NCI-H524 (cell line): ENCODE data around the gene ZBTB7C.

Experiments
- DNase-seq, 2 experiments: peaks; one replicate each; lab custom pipeline; 2025; lab: John Stamatoyannopoulos, UW

Gene ZBTB7C

DNA sequence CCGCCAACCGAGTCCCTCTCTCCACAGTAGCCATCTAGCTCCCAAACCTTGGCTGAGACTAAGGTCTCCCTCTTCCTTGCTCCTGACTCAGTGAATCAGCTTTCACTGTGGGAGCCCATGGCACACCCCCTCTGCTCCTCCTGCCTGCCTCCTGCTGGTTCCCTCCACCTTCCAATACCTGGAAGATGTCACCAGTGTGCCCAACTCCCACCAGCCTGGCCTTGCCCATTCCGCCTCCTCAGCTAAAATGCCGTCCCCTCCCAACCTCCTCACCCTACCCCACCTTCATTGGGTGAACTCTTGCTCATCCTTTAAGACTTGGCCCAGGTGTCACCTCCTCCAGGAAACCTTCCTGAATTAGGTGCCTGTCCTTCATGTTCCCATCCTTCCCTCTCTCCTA, 348.8 kb downstream of the ZBTB7C start:
- no peak for DNase-seq

DNA sequence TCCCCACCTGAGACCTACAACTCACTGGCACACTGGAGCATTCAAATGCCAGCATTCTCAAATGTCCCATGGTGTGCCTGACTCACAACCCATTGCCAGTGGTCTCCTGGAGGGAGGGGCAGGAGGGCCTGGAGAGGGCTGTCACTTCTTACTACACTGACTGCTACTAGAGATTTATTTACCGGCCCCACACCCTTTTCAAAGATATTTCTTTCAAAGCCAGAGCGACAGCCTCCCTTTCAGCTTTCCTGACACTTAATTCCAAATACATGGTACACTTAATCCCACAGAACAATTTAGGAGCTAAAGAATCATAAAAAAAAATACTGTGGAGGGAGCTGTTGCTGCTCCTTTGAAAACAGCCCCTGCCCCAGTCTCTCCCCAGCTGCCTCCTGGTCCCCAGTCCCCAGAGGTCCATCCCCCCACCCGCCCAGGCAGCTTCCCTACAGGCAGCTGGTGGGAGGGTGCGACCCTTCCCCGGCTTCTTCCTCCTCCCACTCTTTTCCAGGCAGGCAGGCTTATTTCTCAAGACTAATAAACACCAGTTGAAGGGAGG, 349.6 kb downstream of the ZBTB7C start:
- peak; percentile 57 to 80 for DNase-seq

DNA sequence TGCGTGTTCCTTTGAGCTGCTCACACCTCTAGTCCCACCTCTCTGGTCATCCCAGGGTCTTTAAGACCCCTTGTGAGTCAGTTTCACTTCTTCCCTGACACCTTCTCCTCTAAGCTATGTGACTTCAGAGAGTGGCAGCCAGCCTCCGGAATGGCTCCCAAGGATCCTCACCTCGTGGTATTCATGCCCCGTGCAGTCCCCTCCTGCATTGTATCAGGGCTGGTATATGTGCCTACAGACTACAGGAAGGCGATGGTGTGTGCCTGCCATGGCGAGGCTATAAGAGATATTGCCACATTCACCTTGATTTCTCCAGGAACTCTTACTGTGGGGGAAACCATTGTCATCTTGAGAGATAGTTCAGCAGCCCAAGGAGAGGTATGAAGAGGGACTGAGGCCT, 350.7 kb downstream of the ZBTB7C start:
- no peak for DNase-seq

DNA sequence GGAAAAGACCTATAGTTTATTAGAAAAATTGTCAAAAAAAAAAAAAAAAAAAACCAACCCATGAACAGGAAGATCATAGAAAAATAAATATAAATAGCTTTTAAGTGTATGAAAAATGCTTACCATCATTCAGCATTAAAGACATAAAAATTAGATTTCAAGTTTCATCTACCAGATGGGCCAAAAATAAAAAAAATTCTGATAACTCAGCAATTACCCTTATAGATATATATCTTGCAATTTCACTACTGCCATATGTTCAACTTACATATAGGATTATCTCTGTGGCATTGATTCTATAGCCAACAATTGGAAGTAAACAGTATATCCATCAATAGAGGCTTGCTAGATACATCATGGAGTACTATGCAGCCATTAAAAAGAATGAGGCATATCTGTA, 352.2 kb downstream of the ZBTB7C start:
- DNase-seq: no peak

DNA sequence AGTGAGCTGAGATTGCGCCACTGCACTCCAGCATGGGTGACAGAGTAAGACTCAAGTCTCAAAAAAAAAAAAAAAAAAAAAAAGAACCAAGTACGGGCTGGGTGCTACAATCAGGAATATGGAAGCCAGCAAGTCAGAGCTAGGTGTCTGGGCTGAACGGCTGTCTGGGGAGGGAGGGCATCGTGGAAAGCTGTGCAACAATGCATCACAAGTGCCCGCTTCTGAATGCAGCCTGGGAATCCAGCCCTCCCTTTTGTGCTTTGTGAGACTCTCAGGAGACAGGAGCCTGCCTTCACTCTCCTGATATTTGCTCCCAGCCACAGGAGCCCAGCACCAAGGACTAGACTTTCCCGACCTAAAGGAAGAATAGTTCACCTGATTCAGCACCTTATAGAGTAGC, 353.8 kb downstream of the ZBTB7C start:
- no peak for DNase-seq

DNA sequence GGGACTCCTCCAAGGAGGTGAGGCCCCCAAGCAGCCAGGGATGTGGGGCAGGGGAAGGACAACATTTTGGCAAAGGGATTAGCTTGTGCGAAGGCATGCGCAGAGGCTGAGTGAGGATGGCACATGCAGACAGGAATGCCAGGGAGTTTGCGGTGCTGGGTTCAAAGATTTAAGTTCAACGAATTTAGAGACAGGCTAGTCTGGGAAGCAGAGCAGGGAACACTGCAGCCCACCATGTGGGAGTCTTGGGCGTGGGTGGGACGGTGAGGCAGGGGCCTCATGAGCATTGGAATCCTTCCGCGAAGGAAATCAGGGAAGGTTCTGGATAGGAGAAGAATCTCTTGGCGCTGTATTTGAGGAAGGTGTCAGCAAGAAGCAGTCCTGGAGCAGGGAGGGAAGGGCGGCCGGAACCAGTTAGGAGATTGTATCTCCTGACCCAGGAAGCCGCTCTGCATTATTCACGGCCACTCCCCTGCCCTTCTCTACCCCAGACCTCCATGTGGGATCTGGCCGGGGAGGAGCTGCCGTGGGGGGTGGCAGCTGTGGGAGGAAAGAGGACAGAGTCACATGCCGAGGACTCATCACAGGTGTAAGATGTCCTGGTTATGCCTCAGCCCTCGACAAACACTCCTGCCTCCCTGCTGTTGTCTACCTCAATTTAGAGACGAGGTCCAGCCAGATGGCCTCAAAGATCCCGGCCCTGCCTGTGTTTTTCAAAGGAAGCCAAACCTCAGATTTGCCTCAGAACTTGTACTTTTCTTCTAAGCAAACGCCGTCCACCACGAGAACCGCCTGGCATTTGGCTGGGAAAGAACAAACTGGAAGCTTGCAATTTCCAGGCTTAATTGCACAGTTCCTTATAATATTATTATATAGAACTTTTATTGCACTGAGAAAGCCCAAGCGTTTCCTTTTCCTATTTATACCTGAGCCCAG, 355.0 kb downstream of the ZBTB7C start:
- DNase-seq: peak in 1 of 2 experiments; percentile 20

DNA sequence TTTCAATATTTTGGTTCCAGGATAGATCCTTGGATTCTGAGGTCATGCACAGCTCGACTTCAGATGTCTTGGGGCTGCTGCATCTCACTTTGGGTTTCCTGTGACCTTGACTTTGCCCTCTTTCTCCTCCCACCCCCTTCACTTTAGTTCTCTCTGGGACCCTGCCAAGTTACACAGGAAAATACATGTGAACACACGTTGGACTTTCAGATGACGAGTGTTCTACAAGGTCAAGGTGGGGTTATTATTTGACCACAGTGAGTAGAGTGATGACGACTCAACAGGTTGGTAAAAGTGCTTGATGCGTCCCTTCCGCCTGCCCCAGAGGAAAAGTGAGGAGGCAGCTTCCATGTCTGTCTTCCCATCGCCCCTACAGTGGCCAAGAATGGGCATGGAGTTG, 356.3 kb downstream of the ZBTB7C start:
- no peak for DNase-seq

DNA sequence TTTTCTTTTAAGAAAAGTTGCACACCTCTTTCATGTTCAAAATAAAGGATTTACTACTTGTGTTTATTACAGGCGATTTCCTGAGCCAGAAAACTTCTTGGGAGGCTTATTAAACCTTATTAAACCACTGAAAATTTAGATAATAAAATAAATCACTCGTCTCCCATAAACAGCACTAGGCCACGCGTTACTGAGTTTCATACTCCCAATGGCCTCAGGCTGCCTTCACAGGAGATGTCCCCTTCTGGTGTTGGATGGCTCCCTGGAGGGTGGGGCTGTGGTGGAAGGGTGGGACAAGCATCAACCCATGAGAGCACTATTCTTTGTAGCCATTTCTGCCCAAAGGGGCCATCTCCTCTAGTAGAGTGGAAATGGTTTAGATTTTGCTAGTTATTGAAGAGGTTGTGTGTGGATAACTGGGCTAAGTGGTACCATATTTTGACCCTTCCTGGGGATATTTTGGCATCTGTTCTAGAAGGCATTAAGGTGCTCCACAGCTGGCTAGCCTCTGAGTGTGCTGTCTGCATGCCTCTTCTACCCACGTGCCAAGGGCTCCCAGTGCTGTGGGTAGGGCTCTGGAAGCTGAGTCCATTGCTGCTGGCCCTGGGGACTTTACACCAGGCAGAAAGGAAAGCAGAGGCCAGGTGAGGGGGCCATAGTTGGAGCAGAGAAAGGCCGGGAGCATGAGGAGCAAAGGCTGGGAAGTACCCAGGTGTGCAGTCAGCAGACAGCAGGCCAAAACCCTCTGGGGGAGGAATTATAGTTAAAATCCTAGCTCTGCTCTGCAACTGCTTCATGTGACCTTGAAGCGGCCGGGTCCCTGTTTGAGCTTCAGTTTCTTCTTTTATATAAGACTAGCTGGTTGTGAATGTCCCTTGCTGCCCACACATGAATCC, 357.0 kb downstream of the ZBTB7C start:
- peak in 1 of 2 experiments; percentile 31 for DNase-seq

DNA sequence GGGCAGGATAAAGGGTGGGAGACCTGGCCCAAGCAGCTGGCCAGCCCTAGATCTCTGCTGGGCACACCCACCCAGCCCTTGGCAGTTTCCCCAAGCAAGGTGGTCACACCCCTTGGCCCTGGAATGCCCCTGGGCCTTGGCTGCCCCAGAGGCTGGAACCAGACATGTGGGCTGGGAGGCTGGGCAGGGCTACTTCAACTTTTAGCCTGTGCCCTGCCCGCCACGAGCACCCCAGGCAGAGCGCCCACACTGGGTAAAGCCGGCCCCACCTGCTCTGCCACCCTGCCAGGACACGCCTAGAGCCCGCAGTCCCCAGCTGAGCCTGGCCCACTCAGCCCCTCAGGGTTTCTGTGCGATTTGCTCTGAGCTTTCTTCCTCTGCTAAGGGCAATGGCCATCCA, 359.0 kb downstream of the ZBTB7C start:
- DNase-seq: no peak

DNA sequence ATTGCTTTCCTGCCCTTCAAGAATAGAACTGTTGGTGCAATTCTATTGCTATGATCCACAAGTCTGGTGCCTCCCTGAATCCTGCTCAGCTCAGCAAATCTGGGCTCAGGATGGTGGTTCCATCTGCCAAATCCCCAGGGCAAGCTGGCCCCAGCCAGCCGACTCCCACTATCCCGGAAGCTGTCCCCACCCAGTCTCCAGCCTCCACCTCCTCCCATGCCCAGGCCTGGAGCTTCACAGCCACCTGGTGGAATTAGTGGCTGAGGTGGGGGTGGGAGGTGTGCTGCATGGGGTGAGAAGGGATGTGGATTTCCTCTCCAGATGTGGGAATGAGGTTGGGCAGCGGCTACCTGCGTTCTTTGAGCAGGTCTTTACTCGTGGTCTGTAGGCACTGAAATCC, 359.4 kb downstream of the ZBTB7C start:
- DNase-seq: peak; percentile 58 to 75

DNA sequence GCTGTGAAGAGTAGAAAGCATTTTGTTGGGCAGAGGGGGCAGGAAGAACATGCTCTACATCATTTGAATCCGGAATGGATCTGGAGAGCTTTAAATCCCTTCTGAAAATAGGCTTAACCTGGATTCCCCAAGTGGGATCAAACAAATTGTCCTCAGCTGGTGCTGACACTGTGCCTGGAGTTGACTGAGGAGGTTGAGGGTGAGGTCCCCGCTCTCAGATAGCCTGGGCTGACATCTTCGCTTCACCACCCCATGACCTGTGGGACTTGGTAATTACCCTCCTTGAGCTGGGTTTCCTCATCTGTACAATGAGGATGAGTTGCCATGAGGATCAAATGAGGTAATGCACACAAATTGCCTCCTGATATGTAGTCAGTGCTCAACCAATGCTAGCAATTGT, 360.9 kb downstream of the ZBTB7C start:
- peak in 1 of 2 experiments; percentile 9 for DNase-seq

DNA sequence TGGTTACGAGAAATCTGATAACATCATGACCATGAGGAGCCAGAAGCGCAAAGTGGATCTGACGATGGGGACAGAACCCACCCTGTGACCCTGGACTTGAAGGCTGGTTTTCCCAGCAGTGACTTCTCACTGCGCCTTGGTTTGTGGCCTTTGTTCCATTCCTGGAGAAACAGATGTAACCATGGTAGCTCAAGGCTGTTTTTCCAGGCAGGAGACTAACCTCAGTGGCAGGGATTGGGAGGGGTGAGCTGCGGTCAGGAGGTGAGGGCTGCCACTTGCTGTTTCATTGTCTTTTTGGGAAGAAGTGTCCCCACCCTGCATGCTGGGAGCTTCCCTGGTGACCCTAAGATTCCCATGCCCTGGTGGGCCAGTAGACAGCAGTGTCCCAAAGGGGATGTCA, 362.3 kb downstream of the ZBTB7C start:
- DNase-seq: no peak

DNA sequence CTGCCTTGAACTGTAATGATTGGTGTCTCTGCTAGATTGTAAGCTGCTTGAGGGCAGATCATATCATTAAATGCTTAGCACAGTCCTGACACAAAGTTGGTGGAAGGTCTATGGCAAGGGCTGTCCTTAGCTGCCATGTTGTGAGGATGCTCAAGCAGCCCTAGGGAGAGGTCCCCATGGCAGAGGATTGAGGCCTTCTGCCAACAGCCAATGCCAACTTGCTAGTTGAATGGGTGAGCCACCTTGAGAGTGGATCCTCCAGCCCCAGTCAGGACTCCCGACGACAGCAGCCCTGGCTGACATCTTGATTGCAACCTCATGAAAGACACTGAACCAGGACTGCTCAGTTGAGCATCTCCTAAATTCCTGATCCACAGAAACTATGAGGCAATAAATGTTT, 363.4 kb downstream of the ZBTB7C start:
- no peak for DNase-seq

DNA sequence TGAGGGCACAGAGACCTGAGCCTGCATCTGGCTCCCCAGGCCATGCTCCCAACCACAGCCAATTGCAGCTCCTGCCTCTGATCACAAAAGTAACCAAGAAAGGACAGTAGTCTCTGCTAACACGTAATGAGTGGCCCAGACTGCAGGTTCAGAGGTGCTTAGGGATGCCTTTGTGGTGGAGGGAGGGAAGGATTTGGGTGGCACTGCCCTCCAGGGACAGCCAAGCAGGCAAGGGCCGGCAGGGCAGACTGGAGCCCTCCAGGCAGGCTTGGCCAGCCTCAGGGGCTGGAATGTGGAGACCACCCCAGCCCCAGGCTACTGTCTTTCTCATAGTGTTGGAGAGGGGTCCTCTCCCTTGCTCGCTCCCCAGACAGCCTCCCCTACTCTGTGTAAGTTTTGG, 364.2 kb downstream of the ZBTB7C start:
- DNase-seq: no peak

DNA sequence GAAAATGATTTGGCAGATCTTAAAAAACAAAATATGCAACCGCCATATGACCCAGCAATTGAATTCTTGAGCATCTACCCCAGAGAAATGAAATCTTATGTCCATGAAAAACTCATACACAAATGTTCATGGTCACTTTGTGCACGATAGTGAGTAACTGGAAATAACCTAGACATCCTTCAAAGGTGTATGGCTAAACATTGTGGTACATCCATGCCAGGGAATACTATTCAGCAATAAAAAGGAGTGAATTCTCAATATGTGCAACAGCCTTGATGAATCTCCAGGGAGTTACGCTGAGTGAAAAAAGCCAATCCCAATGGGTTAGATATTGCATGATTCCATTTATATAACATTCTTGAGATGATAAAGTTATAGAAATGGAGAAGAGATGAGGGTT, 366.0 kb downstream of the ZBTB7C start:
- no peak for DNase-seq

DNA sequence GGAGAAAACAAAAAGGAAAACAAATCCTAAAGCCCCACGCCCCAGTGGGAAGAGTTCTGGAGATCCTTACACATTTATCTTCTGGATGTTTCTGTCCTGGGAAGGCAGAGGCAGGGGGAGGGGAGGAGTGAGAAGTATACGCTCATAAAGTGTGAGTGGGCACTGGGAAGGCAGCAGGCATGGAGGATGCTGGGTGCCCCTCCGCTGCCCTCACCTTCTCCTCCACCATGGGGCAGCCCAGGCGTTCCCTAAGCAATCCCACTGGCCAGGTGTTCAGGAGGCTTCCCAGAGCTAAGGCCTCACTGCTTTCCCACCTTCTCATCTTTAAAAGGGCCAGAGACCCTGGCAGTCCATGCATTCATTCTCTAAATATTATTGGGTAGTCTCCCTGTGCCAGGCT, 366.8 kb downstream of the ZBTB7C start:
- no peak for DNase-seq

DNA sequence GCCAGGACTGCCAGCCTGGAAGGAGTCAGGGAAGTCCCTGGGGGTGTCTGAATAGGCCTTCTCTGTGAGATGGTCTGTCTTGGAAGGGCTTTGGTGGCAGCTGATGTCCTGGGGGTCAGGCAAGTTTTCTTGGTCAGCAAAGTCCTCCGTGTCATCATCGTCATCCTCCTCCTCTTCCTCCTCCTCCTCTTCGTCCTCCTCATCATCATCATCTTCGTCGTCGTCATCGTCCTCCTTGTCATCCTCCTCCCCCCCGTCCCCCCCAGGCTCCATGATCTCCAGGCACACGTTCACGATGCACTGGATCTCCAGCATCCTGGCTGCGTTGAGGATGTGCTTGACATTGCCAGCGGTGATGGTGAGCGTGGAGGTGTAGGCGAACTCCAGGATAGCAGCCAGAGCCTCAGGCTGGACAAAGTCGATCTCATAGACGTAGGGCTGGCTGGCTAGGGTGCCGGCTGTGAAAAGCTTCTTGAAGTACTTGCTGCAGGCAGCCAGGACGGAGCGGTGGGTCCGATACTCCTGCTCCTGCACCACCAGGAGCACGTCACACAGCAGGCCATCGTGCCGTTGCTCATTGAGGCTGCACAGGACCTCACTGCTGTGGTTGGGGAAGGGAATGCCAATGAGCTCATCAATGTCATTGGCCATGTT, 368.6 kb downstream of the ZBTB7C start:
- DNase-seq: no peak

DNA sequence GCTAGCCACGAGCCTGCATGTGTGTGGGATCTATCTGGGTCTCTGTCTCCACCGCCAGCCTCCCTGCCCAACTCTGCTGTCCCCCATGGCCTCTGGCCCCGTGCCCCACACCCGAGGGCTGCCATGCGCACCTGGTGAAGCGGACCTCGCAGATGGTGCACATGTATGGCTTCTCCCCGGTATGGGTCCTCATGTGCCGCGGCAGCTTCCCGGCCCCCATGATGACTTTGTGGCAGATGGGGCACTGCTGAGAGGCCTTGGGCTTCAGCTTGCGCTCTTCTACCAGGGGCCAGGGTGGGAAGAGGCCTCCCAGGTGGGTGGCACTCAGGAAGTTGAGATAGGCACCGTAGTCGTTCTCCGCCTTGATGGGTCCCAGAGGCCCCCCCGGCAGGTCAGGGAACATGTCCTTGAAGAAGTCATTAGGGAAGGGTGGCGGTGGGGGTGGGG, 369.4 kb downstream of the ZBTB7C start:
- DNase-seq: no peak

DNA sequence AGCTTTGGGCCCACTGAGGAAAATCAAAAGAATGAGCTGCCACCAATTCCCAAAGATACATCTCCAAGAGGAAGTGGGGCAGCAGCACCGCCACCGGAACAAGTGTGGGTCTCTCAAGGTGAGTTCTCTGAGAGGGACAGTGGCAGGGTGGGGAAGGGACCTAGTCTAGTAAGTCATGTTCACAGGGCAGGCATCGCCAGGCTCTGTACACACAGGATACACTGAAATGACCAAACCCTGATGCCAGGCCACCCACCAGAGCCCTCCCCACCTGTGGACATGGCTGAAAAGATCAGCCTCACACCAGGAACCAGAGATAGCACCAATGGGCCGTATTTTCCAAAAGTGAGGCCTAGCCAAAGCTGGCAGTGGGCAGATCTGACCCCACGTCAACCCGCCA, 370.5 kb downstream of the ZBTB7C start:
- DNase-seq: no peak

DNA sequence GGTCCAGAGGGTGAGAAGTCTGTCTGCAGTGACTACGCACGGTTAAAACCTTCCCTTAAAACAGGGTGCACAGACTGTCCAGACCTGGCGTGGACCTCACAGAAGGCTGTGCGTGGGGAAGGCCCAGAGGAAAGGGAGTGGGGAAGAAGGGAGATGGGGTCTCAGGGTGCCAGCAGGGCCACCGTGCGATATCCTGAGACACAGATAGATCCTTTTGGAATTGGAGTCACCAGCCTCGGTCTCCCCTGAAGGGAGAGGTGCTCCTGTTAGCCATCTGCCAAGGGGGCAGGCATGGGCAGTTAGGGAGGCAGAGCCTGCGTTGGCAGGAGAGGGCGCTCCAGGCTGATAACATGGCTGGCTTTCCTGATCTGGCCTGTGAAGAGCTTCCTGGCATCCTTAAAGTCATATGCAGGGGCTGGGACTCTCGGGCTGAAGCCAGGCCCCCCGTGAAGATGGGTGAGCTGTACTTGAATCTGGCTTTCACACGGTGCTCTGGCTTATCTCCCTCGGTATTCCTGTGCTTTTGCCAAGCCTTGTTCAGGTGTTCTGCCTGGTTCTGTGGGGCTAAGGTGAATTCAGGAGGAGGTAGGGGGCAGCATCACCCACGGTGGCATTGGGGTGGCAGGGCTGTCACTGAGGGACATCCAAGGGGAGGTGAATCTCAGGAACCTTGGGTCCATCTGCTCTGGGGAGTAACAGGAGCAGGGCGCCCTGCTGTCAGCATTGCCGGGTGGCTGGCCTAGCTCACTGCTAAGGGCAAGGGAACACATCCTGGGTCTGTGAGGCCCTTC, 371.5 kb downstream of the ZBTB7C start:
- peak; percentile 71 to 90 for DNase-seq
